ENCODE data around the gene NADK2. TPM values are rescaled to one million over a fixed set of nuclear protein-coding genes. Genes with fewer than 3 reads are reported as not detected.

The NADK2 gene
- total and polyA plus RNA-seq, 9 of the 15 experiments (the other 6 are each of a cell fraction or from before 2014, with no cell fraction given), result 10.6 to 41.0 (median 24.0) TPM

DNA sequence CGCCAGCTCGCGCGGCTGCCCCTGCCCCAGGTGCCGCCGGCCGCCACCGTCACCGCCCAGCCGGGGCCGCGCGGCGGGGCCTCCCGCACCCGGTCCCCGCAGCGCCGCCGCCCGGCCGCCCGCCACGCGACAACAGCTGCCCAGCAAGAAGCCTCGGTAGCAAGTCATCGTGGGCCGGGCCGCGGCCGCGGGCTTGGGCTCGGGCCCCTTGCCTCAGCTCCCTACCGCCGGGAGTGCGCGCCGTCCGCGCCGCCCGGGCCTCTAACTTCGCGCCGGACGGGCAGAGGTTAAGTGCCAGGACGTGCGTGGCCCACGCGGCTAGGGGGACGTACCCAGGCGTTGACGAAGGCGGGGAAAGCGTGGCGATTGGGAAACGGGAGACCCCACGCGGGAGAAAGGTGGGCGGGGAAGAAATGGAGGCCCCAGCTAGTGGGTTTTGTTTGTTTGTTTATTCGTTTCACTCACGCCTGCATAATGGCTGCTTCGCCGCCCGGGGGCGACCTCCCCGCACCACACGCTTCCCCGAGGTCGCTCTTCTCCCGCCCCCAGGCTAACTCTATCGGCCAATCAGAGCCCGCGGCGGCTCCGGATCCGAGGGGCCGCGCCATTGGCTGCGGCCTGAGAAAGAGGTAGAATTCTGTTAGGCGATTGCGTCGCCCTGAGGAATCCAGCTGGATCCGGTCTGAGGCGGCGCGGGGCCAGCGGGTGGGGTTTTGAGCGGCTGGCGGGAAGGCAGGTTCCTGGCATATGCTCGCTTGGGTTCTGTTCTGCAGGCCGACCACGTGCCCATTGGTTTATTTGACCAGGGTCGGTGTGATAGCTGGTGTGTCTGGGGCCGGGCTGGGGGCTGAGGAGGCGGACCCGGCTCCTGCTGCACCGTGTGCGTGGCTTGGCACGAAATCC lies at the start of gene NADK2 (continued):
- TF ChIP-seq, protein P1, sequence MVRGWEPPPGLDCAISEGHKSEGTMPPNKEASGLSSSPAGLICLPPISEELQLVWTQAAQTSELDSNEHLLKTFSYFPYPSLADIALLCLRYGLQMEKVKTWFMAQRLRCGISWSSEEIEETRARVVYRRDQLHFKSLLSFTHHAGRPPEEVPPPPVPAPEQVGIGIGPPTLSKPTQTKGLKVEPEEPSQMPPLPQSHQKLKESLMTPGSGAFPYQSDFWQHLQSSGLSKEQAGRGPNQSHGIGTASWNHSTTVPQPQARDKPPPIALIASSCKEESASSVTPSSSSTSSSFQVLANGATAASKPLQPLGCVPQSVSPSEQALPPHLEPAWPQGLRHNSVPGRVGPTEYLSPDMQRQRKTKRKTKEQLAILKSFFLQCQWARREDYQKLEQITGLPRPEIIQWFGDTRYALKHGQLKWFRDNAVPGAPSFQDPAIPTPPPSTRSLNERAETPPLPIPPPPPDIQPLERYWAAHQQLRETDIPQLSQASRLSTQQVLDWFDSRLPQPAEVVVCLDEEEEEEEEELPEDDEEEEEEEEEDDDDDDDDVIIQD (CRISPR knock-in tag; IDR thresholded peaks at IDR 0.05), result 0 out of 2 replicates have a peak, but pooled peaks have one; percentile 23
- 0 out of 2 replicates have a peak, but pooled peaks have one; percentile 23 for TF ChIP-seq MTA2 (IDR thresholded peaks at IDR 0.05; ENCODE audit: low read depth)
- TF ChIP-seq LEF1 (IDR thresholded peaks at IDR 0.05), result peak; percentile 95
- peak; percentile 17 for TF ChIP-seq CCNT2 (IDR thresholded peaks at IDR 0.05; ENCODE audit: borderline replicate concordance, extremely low read depth, insufficient read length, low read depth, low read length)
- peak; percentile 35 for TF ChIP-seq DPF2 (IDR thresholded peaks at IDR 0.05)
- TF ChIP-seq ATF1 (CRISPR knock-in tag; IDR thresholded peaks at IDR 0.05), result no peak
- TF ChIP-seq ATF1 (tag; IDR thresholded peaks at IDR 0.05), result peak; percentile 89
- TF ChIP-seq SIN3B (IDR thresholded peaks at IDR 0.05; ENCODE audit: low read depth), result peak; percentile 60
- TF ChIP-seq, protein P2, sequence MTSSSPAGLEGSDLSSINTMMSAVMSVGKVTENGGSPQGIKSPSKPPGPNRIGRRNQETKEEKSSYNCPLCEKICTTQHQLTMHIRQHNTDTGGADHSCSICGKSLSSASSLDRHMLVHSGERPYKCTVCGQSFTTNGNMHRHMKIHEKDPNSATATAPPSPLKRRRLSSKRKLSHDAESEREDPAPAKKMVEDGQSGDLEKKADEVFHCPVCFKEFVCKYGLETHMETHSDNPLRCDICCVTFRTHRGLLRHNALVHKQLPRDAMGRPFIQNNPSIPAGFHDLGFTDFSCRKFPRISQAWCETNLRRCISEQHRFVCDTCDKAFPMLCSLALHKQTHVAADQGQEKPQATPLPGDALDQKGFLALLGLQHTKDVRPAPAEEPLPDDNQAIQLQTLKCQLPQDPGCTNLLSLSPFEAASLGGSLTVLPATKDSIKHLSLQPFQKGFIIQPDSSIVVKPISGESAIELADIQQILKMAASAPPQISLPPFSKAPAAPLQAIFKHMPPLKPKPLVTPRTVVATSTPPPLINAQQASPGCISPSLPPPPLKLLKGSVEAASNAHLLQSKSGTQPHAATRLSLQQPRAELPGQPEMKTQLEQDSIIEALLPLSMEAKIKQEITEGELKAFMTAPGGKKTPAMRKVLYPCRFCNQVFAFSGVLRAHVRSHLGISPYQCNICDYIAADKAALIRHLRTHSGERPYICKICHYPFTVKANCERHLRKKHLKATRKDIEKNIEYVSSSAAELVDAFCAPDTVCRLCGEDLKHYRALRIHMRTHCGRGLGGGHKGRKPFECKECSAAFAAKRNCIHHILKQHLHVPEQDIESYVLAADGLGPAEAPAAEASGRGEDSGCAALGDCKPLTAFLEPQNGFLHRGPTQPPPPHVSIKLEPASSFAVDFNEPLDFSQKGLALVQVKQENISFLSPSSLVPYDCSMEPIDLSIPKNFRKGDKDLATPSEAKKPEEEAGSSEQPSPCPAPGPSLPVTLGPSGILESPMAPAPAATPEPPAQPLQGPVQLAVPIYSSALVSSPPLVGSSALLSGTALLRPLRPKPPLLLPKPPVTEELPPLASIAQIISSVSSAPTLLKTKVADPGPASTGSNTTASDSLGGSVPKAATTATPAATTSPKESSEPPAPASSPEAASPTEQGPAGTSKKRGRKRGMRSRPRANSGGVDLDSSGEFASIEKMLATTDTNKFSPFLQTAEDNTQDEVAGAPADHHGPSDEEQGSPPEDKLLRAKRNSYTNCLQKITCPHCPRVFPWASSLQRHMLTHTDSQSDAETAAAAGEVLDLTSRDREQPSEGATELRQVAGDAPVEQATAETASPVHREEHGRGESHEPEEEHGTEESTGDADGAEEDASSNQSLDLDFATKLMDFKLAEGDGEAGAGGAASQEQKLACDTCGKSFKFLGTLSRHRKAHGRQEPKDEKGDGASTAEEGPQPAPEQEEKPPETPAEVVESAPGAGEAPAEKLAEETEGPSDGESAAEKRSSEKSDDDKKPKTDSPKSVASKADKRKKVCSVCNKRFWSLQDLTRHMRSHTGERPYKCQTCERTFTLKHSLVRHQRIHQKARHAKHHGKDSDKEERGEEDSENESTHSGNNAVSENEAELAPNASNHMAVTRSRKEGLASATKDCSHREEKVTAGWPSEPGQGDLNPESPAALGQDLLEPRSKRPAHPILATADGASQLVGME (CRISPR knock-in tag; IDR thresholded peaks at IDR 0.05), result 0 out of 2 replicates have a peak, but pooled peaks have one; percentile 33
- TF ChIP-seq CEBPG (CRISPR knock-in tag; IDR thresholded peaks at IDR 0.05), result peak; percentile 87
- TF ChIP-seq CEBPG (tag; conservative IDR thresholded peaks at IDR 0.05 in 1 of 2, IDR thresholded peaks at IDR 0.05 in 1 of 2), result peak; percentile 62 to 66; a peak in 3 of 4 replicates
- TF ChIP-seq, protein P3, sequence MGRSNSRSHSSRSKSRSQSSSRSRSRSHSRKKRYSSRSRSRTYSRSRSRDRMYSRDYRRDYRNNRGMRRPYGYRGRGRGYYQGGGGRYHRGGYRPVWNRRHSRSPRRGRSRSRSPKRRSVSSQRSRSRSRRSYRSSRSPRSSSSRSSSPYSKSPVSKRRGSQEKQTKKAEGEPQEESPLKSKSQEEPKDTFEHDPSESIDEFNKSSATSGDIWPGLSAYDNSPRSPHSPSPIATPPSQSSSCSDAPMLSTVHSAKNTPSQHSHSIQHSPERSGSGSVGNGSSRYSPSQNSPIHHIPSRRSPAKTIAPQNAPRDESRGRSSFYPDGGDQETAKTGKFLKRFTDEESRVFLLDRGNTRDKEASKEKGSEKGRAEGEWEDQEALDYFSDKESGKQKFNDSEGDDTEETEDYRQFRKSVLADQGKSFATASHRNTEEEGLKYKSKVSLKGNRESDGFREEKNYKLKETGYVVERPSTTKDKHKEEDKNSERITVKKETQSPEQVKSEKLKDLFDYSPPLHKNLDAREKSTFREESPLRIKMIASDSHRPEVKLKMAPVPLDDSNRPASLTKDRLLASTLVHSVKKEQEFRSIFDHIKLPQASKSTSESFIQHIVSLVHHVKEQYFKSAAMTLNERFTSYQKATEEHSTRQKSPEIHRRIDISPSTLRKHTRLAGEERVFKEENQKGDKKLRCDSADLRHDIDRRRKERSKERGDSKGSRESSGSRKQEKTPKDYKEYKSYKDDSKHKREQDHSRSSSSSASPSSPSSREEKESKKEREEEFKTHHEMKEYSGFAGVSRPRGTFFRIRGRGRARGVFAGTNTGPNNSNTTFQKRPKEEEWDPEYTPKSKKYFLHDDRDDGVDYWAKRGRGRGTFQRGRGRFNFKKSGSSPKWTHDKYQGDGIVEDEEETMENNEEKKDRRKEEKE (IDR thresholded peaks at IDR 0.05; ENCODE audit: borderline replicate concordance in 1 of 2, control insufficient read depth in 1 of 2, low read depth in 2 of 2, low read length in 1 of 2), result peak in 1 of 2 experiments; percentile 71; a peak in 1 of 4 replicates
- TF ChIP-seq, protein P4, sequence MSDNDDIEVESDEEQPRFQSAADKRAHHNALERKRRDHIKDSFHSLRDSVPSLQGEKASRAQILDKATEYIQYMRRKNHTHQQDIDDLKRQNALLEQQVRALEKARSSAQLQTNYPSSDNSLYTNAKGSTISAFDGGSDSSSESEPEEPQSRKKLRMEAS (CRISPR knock-in tag; IDR thresholded peaks at IDR 0.05), result peak; percentile 98
- peak; percentile 62; the same call in 1 of the 2 replicates for TF ChIP-seq CBX5 (IDR thresholded peaks at IDR 0.05; ENCODE audit: borderline replicate concordance, low read depth)

Data from K562 (cell line).